Lower leg skin (tissue), 4 donors: Measurements from ENCODE around the gene ZNF236. TPM values are rescaled to one million over a fixed set of nuclear protein-coding genes. Genes with fewer than 3 reads are reported as not detected.

ENCODE experiments used
- DNase-seq, 2 donors: peaks; one replicate each; pipeline ENCODE4 v3.0.0-alpha.2; 2019; ENCODE audit warnings: low spot score in 2 of 2
- H3K4me3 ChIP-seq: fragments of 200-600 bp; sonication (generic); 2 replicates; pipeline ENCODE4 v1.5.1; 2017; ENCODE audit warnings: mild to moderate bottlenecking, low read depth; ENCODE audit not compliant: poor library complexity, severe bottlenecking
- POLR2A ChIP-seq, 2 donors: fragments of 450-650 bp; IDR thresholded peaks; one replicate each; pipeline ENCODE4 v1.6.1; 2016 to 2017; ENCODE audit warnings: antibody characterized with exemption in 2 of 2, mild to moderate bottlenecking in 1 of 2, moderate library complexity in 1 of 2
- WGBS, 2 donors: methylation state at CpG; one replicate each; pipeline ENCODE4 v1.1.5; 2018; 5-methylcytosine and 5-hydroxymethylcytosine counted together
- intact Hi-C: fragments of 100-400 bp; cut with DNase I; formaldehyde crosslinking; loops from one replicate; pipeline ENCODE4 v1.15.0; 2023; ENCODE audit warnings: low total_unique reads
- total RNA-seq, 4 donors: library from RNA; depleted of rRNA; stranded (reverse); fragments of >200 nt; gene quantifications; one replicate each; pipeline ENCODE4 v1.1.0, GENCODE V29; 2016
- TF ChIP-seq, protein P1 (sequence below), 3 donors: fragments of 450-650 bp; IDR thresholded peaks; one replicate each; pipeline ENCODE4 v1.5.1; 2016; ENCODE audit warnings: antibody characterized with exemption in 3 of 3, mild to moderate bottlenecking in 3 of 3, moderate library complexity in 2 of 3

The ZNF236 gene
- total RNA-seq, 4 donors from 2014 or later, result 8.9 to 15.2 (median 11.8) TPM

DNA sequence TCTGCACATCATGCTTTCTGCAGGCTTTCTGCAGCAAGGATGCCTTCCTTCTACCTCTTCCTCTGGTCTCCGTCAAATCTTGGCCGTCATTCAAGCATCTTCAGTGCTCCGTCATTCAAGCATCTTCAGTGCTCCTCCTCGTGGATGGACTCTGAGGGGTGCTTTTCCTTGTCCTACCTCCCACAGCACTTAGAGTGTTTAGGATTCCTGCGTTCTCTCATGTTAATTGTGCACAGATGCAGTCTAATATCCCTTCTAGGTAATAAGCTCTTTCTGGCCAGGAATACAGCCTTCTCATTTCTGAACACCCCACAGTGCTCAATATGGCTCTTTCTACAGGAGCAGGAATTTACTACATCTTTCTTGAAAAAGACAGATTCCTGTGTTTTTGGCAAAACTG is 59.8 kb downstream of the ZNF236 start:
- 67 to 72% methylated on average over 5 of the region's 5 CpGs for WGBS, 2 donors
- TF ChIP-seq, protein P1, sequence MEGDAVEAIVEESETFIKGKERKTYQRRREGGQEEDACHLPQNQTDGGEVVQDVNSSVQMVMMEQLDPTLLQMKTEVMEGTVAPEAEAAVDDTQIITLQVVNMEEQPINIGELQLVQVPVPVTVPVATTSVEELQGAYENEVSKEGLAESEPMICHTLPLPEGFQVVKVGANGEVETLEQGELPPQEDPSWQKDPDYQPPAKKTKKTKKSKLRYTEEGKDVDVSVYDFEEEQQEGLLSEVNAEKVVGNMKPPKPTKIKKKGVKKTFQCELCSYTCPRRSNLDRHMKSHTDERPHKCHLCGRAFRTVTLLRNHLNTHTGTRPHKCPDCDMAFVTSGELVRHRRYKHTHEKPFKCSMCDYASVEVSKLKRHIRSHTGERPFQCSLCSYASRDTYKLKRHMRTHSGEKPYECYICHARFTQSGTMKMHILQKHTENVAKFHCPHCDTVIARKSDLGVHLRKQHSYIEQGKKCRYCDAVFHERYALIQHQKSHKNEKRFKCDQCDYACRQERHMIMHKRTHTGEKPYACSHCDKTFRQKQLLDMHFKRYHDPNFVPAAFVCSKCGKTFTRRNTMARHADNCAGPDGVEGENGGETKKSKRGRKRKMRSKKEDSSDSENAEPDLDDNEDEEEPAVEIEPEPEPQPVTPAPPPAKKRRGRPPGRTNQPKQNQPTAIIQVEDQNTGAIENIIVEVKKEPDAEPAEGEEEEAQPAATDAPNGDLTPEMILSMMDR (IDR thresholded peaks at IDR 0.05), result no peak
- TF ChIP-seq POLR2A (IDR thresholded peaks at IDR 0.05), result no peak
- no peak overlapping the region for H3K4me3 ChIP-seq
- intact Hi-C loops, result no loop called here
- no peak for DNase-seq

DNA sequence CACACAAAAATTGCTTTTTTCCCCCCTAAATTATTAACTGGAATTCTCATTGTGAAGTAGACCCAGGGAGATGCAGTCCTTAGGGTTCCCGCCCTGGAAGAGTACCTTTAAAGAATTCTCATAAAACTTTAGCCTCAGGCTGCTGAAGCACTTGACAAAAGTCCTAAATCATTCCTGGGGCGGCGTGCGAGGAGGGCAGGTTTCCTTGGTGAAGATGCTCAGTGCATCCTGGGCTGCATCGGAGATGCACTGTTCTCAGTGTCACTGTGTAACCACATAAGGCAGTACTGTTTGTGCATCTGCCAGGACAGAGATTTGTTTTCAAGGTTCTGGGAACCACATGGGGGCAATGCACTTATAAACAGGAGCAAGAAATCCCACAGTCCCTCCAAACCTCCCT is 62.6 kb downstream of the ZNF236 start:
- TF ChIP-seq POLR2A (IDR thresholded peaks at IDR 0.05), result no peak
- TF ChIP-seq, protein P1 (IDR thresholded peaks at IDR 0.05), result no peak
- intact Hi-C loops, result no loop called here
- WGBS, 2 donors, result 87 to 95% methylated on average over 5 of the region's 5 CpGs

DNA sequence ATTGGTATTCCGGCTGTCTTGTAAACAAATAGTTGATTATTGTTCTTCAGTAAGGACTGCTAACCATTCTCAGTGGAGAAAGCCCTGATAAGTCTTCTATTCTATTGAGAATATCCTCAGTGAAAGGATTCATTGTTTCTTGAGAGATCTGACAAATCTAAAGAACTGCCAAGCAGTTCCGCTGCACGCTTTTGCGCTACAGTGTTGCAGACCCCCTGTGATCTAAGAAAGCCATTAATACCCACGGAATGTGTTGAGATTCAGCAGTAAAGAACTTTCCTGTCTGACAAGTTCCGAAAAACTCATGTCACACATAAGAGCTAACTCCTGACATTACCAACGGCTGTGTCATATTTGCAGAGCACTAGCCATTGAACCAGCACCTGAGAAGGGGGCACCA is 63.8 kb downstream of the ZNF236 start:
- WGBS, 2 donors, result 80 to 84% methylated on average over 7 of the region's 7 CpGs

More for the DNA sequence above, 62.6 kb downstream of the ZNF236 start:
- DNase-seq, result peak in 1 of 2 donors; percentile 56
- H3K4me3 ChIP-seq, result no peak overlapping the region

DNA sequence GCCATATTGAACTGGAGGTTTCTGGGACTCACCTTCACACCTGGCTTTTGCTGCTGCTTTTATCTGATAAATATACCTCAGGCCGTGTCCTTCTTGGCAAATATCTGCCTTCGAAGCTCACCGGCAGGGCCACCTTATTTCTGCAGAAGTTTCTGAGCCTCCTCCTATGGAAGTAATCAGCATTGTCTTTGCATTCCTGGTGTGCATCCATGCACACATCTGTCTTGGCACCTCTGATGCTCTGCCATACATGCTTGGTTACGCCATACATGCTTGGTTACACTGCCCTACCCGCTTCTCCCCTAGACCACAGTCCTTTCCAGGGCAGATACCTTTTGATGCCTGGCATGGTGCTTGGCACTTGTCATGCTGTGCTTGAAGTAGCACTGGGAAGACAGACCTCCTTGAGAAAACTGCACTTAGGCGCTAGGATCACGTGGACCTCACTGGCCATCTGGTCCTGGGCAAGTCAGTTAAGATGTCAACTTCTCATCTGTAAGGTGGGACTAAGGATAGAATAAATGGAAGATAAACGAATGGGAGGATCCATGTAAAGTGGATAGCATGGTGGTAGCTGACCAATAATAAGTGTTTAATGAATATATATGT is 66.8 kb downstream of the ZNF236 start:
- H3K4me3 ChIP-seq, result no peak overlapping the region
- WGBS, 2 donors, result 92 to 97% methylated on average over 8 of the region's 8 CpGs
- intact Hi-C loops, result no loop called here
- DNase-seq, result peak in 1 of 2 donors; percentile 75
- TF ChIP-seq POLR2A (IDR thresholded peaks at IDR 0.05), result no peak
- TF ChIP-seq, protein P1 (IDR thresholded peaks at IDR 0.05), result no peak

More for the DNA sequence above, 63.8 kb downstream of the ZNF236 start:
- TF ChIP-seq POLR2A (IDR thresholded peaks at IDR 0.05), result no peak
- TF ChIP-seq, protein P1 (IDR thresholded peaks at IDR 0.05), result no peak
- DNase-seq, result peak in 1 of 2 donors; percentile 7
- intact Hi-C loops, result no loop called here
- H3K4me3 ChIP-seq, result no peak overlapping the region

DNA sequence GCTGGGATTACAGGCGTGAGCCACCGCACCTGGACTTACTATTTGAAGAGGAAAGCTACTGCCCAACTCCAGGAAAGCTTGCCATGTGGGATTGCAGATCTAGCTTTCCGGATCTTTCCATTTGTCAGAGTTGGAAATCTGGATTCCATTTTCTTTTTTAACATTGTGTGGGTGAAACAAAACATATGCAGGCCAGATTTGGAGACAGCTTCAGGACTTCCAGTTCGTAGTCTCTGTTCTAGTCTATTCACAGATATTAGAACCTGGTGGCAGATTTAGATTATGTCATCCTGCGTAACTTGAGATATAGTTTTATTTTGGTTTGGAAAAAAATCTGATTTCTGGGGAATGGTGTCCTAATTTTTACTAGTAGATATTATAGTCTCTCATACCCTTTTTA is 70.5 kb downstream of the ZNF236 start:
- TF ChIP-seq, protein P1 (IDR thresholded peaks at IDR 0.05), result no peak
- TF ChIP-seq POLR2A (IDR thresholded peaks at IDR 0.05), result no peak
- H3K4me3 ChIP-seq, result no peak overlapping the region
- no peak for DNase-seq
- 76 to 78% methylated on average over 5 of the region's 5 CpGs for WGBS, 2 donors
- intact Hi-C loops, result no loop called here
